ENCODE measurements around the gene NCK2. TPM values are rescaled to one million over a fixed set of nuclear protein-coding genes. Genes with fewer than 3 reads are reported as not detected.
A peak's percentile ranks its signal among the peaks of the same experiment; 100 is the strongest.

The NCK2 gene
- total RNA-seq, 1 experiment from 2014 or later = 49.2 TPM

GRCh38 chr2:105769504-105769903 lies 24.8 kb downstream of the NCK2 start:
- H3K9ac ChIP-seq (ENCODE audit: extremely low read depth, insufficient read length, low read length) = no peak overlapping the region
- Mint-ChIP-seq H3K4me1 (peaks cover 51 to 59% of the 10 kb centered on the region in 2 experiments), H3K27me3 (ENCODE audit: low read depth) (no peaks in the 10 kb centered on the region), H3K4me3 (no peak overlapping the region), H3K27ac (peak overlapping the region in 1 of 3 experiments; percentile 44; a peak in 2 of 7 replicates), H3K36me3 (ENCODE audit: insufficient read depth in 1 of 3, low read depth in 3 of 3) (peaks cover 2 to 14% (median 7%) of the 10 kb centered on the region in 3 experiments; a peak in 5 of 7 replicates), H3K9me3 (no peaks in the 10 kb centered on the region)
- H3K4me1 ChIP-seq (ENCODE audit: insufficient read depth, low read length) = no peaks in the 10 kb centered on the region
- no peaks in the 10 kb centered on the region for H4K20me1 ChIP-seq (ENCODE audit: control insufficient read depth, insufficient read depth, insufficient read length)
- no peak overlapping the region for H3K4me2 ChIP-seq (ENCODE audit: insufficient read depth, insufficient read length, low read length)
- H3K18ac ChIP-seq (ENCODE audit: insufficient read length, low read depth, low read length) = no peak overlapping the region
- WGBS (ENCODE audit: extremely low coverage, insufficient read length, low lambda C conversion rate) = no CpG with 5 or more reads among the region's 9 CpGs
- no peak overlapping the region for H3K23ac ChIP-seq (ENCODE audit: insufficient read length, low read depth, low read length)
- H3K56ac ChIP-seq (ENCODE audit: insufficient read length, low read depth, low read length) = no peak overlapping the region
- TF ChIP-seq CTCF (conservative IDR thresholded peaks at IDR 0.05) = peak; percentile 47
- H3K79me1 ChIP-seq (ENCODE audit: insufficient read depth, low read depth, low read length, poor library complexity, severe bottlenecking) = peaks cover 20% of the 10 kb centered on the region
- H4K91ac ChIP-seq (ENCODE audit: insufficient read length, low read depth, low read length) = no peak overlapping the region
- DNase-seq = peak; percentile 56
- no peak overlapping the region for H2BK12ac ChIP-seq (ENCODE audit: insufficient read length, low read depth, low read length)
- H3K9me3 ChIP-seq (ENCODE audit: control insufficient read depth, low read depth, low read length) = no peaks in the 10 kb centered on the region
- H3K14ac ChIP-seq (ENCODE audit: insufficient read depth, low read length) = no peak overlapping the region
- H3K23me2 ChIP-seq (ENCODE audit: insufficient read length, low read depth, low read length, poor library complexity, severe bottlenecking) = no peaks in the 10 kb centered on the region
- no peak overlapping the region for H2BK20ac ChIP-seq (ENCODE audit: low read depth, low read length, poor library complexity, severe bottlenecking)
- H4K5ac ChIP-seq (ENCODE audit: insufficient read length, low read depth, low read length) = no peak overlapping the region
- H2BK15ac ChIP-seq (ENCODE audit: low read depth, low read length) = no peak overlapping the region
- no peak overlapping the region for H2BK120ac ChIP-seq (ENCODE audit: low read depth, low read length, poor library complexity, severe bottlenecking)
- no peak overlapping the region for H3K4ac ChIP-seq (ENCODE audit: low read depth, low read length)
- no peak overlapping the region for H3K27ac ChIP-seq (ENCODE audit: insufficient read length, low read depth, low read length)
- no peak overlapping the region for H2AFZ ChIP-seq (ENCODE audit: low read length)
- H2BK5ac ChIP-seq (ENCODE audit: insufficient read length, low read length) = no peak overlapping the region
- peaks cover 26% of the 10 kb centered on the region; the same call in 1 of the 2 replicates for H3K79me2 ChIP-seq (ENCODE audit: insufficient read depth, low read length)
- H4K8ac ChIP-seq (replicated peaks; ENCODE audit: insufficient read length, low read depth, low read length) = no peak overlapping the region
- H3T11ph ChIP-seq (ENCODE audit: low read length) = no peak overlapping the region
- no peak overlapping the region for H2AK5ac ChIP-seq (ENCODE audit: insufficient read length, low read length)
- H3K27me3 ChIP-seq (ENCODE audit: insufficient read depth, low read length) = no peaks in the 10 kb centered on the region
